Measurements from ENCODE around the gene CNNM4.

DNA sequence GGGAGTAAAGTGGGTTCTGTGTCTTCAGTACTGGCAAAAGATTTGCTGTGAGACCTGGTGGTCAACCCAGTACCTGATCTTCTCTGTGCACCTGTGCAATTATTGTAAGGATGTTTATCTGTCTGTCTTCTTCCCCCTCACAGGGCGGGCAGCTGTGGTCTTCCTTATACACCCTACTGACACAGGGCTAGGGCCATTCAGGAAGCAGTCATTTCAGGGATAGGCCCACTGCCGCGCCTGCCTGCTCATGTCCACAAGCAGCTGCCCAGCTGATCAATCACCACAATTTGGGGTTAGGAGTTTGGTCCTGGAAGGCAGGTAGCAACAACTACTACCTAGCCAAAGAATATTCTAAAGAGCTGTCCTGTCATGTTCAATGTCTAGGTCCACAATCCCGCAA is 1.2 kb upstream of the CNNM4 start:
- no peak for TF ChIP-seq FOXA1 (IDR thresholded peaks at IDR 0.05)
- TF ChIP-seq, protein P1, sequence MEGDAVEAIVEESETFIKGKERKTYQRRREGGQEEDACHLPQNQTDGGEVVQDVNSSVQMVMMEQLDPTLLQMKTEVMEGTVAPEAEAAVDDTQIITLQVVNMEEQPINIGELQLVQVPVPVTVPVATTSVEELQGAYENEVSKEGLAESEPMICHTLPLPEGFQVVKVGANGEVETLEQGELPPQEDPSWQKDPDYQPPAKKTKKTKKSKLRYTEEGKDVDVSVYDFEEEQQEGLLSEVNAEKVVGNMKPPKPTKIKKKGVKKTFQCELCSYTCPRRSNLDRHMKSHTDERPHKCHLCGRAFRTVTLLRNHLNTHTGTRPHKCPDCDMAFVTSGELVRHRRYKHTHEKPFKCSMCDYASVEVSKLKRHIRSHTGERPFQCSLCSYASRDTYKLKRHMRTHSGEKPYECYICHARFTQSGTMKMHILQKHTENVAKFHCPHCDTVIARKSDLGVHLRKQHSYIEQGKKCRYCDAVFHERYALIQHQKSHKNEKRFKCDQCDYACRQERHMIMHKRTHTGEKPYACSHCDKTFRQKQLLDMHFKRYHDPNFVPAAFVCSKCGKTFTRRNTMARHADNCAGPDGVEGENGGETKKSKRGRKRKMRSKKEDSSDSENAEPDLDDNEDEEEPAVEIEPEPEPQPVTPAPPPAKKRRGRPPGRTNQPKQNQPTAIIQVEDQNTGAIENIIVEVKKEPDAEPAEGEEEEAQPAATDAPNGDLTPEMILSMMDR (IDR thresholded peaks at IDR 0.05; ENCODE audit: low read depth, low read length, missing input control) = no peak
- TF ChIP-seq, protein P2, sequence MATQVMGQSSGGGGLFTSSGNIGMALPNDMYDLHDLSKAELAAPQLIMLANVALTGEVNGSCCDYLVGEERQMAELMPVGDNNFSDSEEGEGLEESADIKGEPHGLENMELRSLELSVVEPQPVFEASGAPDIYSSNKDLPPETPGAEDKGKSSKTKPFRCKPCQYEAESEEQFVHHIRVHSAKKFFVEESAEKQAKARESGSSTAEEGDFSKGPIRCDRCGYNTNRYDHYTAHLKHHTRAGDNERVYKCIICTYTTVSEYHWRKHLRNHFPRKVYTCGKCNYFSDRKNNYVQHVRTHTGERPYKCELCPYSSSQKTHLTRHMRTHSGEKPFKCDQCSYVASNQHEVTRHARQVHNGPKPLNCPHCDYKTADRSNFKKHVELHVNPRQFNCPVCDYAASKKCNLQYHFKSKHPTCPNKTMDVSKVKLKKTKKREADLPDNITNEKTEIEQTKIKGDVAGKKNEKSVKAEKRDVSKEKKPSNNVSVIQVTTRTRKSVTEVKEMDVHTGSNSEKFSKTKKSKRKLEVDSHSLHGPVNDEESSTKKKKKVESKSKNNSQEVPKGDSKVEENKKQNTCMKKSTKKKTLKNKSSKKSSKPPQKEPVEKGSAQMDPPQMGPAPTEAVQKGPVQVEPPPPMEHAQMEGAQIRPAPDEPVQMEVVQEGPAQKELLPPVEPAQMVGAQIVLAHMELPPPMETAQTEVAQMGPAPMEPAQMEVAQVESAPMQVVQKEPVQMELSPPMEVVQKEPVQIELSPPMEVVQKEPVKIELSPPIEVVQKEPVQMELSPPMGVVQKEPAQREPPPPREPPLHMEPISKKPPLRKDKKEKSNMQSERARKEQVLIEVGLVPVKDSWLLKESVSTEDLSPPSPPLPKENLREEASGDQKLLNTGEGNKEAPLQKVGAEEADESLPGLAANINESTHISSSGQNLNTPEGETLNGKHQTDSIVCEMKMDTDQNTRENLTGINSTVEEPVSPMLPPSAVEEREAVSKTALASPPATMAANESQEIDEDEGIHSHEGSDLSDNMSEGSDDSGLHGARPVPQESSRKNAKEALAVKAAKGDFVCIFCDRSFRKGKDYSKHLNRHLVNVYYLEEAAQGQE (IDR thresholded peaks at IDR 0.05) = no peak
- no peak for TF ChIP-seq JUND (IDR thresholded peaks at IDR 0.05)
- TF ChIP-seq, protein P3, sequence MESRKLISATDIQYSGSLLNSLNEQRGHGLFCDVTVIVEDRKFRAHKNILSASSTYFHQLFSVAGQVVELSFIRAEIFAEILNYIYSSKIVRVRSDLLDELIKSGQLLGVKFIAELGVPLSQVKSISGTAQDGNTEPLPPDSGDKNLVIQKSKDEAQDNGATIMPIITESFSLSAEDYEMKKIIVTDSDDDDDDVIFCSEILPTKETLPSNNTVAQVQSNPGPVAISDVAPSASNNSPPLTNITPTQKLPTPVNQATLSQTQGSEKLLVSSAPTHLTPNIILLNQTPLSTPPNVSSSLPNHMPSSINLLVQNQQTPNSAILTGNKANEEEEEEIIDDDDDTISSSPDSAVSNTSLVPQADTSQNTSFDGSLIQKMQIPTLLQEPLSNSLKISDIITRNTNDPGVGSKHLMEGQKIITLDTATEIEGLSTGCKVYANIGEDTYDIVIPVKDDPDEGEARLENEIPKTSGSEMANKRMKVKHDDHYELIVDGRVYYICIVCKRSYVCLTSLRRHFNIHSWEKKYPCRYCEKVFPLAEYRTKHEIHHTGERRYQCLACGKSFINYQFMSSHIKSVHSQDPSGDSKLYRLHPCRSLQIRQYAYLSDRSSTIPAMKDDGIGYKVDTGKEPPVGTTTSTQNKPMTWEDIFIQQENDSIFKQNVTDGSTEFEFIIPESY (IDR thresholded peaks at IDR 0.05) = no peak
- TF ChIP-seq HNF4A (conservative IDR thresholded peaks at IDR 0.05) = no peak
- TF ChIP-seq RXRA (IDR thresholded peaks at IDR 0.05) = no peak
- TF ChIP-seq RAD21 (IDR thresholded peaks at IDR 0.05) = no peak
- TF ChIP-seq, protein P4, sequence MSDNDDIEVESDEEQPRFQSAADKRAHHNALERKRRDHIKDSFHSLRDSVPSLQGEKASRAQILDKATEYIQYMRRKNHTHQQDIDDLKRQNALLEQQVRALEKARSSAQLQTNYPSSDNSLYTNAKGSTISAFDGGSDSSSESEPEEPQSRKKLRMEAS (IDR thresholded peaks at IDR 0.05) = no peak
